Measurements from ENCODE around the gene TIAM2. TPM values are rescaled to one million over a fixed set of nuclear protein-coding genes. Genes with fewer than 3 reads are reported as not detected.
"Not testable (repeated sequence)": the region's sequence is repeated elsewhere in the genome, so short reads cannot be mapped to it uniquely, and the experiment has no call there.

Gene TIAM2
- polyA plus RNA-seq, 3 donors, result 16.8 to 19.2 (median 19.0) TPM

GRCh38 chr6:155228546-155229166 is 233.5 kb downstream of the TIAM2 start:
- no peak for DNase-seq

- DNase-seq, result not testable (repeated sequence)
Measured at GRCh38 chr6:155230975-155231374, 235.9 kb downstream of the TIAM2 start.

GRCh38 chr6:155232848-155233247 is 237.7 kb downstream of the TIAM2 start:
- no peak for DNase-seq

- no peak for DNase-seq
Measured at GRCh38 chr6:155234167-155234566, 239.1 kb downstream of the TIAM2 start.

GRCh38 chr6:155234687-155235086 is 239.6 kb downstream of the TIAM2 start:
- no peak for DNase-seq

GRCh38 chr6:155235087-155235486 is 240.0 kb downstream of the TIAM2 start:
- no peak for DNase-seq

- DNase-seq, result no peak
Measured at GRCh38 chr6:155237613-155238012, 242.5 kb downstream of the TIAM2 start.

- no peak for DNase-seq
Measured at GRCh38 chr6:155240905-155241600, 245.9 kb downstream of the TIAM2 start.

- DNase-seq, result no peak
Measured at GRCh38 chr6:155241966-155242365, 246.9 kb downstream of the TIAM2 start.

- no peak for DNase-seq
Measured at GRCh38 chr6:155244434-155244833, 249.3 kb downstream of the TIAM2 start.

GRCh38 chr6:155245193-155245592 is 250.1 kb downstream of the TIAM2 start:
- DNase-seq, result no peak

GRCh38 chr6:155245831-155246230 is 250.7 kb downstream of the TIAM2 start:
- DNase-seq, result no peak

- no peak for DNase-seq
Measured at GRCh38 chr6:155246825-155247224, 251.7 kb downstream of the TIAM2 start.

GRCh38 chr6:155247618-155248007 is 252.5 kb downstream of the TIAM2 start:
- DNase-seq, result no peak

GRCh38 chr6:155248008-155249001 is 253.2 kb downstream of the TIAM2 start:
- DNase-seq, result peak; percentile 33

GRCh38 chr6:155250701-155251381 is 255.7 kb downstream of the TIAM2 start:
- no peak for DNase-seq

- no peak for DNase-seq
Measured at GRCh38 chr6:155252581-155252980, 257.5 kb downstream of the TIAM2 start.

GRCh38 chr6:155253337-155253736 is 258.2 kb downstream of the TIAM2 start:
- no peak for DNase-seq

GRCh38 chr6:155254139-155254538 is 259.0 kb downstream of the TIAM2 start:
- DNase-seq, result no peak

- no peak for DNase-seq
Measured at GRCh38 chr6:155256122-155256795, 261.1 kb downstream of the TIAM2 start.

GRCh38 chr6:155257796-155258195 is 262.7 kb downstream of the TIAM2 start:
- no peak for DNase-seq

Measured in renal pelvis (tissue), 4 donors.